KMS-11 (cell line): ENCODE measurements around the gene HPCAL1.

ENCODE experiments used
- H2AFZ ChIP-seq: fragments of 200-600 bp; sonication (generic); 2 replicates; pipeline ENCODE4 v1.6.1; 2016; ENCODE audit warnings: antibody characterized with exemption, mixed run types, low read depth
- H3K27ac ChIP-seq: fragments of 200-600 bp; sonication (generic); 2 replicates; pipeline ENCODE4 v1.6.1; 2016; ENCODE audit warnings: mild to moderate bottlenecking, mixed run types
- H3K27me3 ChIP-seq: fragments of 200-600 bp; sonication (generic); 2 replicates; pipeline ENCODE4 v1.6.1; 2017; ENCODE audit warnings: mild to moderate bottlenecking, low read depth, mixed run types, moderate library complexity; ENCODE audit not compliant: insufficient read depth
- H3K36me3 ChIP-seq: fragments of 200-600 bp; sonication (generic); 2 replicates; pipeline ENCODE4 v1.6.1; 2017; ENCODE audit warnings: mild to moderate bottlenecking, mixed run types; ENCODE audit not compliant: insufficient read depth
- H3K4me1 ChIP-seq: fragments of 200-600 bp; sonication (generic); 2 replicates; pipeline ENCODE4 v1.6.1; 2016; ENCODE audit warnings: mild to moderate bottlenecking, low read depth, mixed run types; ENCODE audit not compliant: poor library complexity, severe bottlenecking
- H3K4me2 ChIP-seq: fragments of 200-600 bp; sonication (generic); 2 replicates; pipeline ENCODE4 v1.7.0; 2016; ENCODE audit warnings: mild to moderate bottlenecking, mixed run types
- H3K4me3 ChIP-seq: fragments of 200-600 bp; sonication (generic); IDR thresholded peaks from 2 replicates; pipeline ENCODE4 v1.6.1; 2017; ENCODE audit warnings: low read depth, low read length, mixed read lengths; ENCODE audit not compliant: insufficient read depth
- H3K79me2 ChIP-seq: fragments of 200-600 bp; sonication (generic); 2 replicates; pipeline ENCODE4 v1.6.1; 2016; ENCODE audit warnings: low read depth, mixed run types; ENCODE audit not compliant: insufficient read depth
- H3K9ac ChIP-seq: fragments of 200-600 bp; sonication (generic); 2 replicates; pipeline ENCODE4 v1.6.1; 2016; ENCODE audit warnings: mild to moderate bottlenecking, mixed run types
- H4K20me1 ChIP-seq: fragments of 200-600 bp; sonication (generic); 2 replicates; pipeline ENCODE4 v1.6.1; 2016; ENCODE audit warnings: mild to moderate bottlenecking, mixed run types; ENCODE audit not compliant: insufficient read depth
- CTCF ChIP-seq: fragments of 200-600 bp; sonication (generic); conservative IDR thresholded peaks from 2 replicates; pipeline ENCODE4 v1.6.1; 2017; ENCODE audit warnings: low read depth, mild to moderate bottlenecking, antibody characterized with exemption, low read length, moderate library complexity, mixed read lengths

Gene HPCAL1

GRCh38 chr2:10377747-10378085 lies 75.0 kb downstream of the HPCAL1 start:
- Histone ChIP-seq H3K27ac (no peak overlapping the region; the same call in 1 of the 2 replicates), H3K4me1 (peaks cover 7% of the 10 kb centered on the region), H2AFZ (no peak overlapping the region), H3K36me3 (no peaks in the 10 kb centered on the region), H3K27me3 (no peaks in the 10 kb centered on the region), H4K20me1 (no peaks in the 10 kb centered on the region), H3K79me2 (no peaks in the 10 kb centered on the region), H3K4me3 (no peak overlapping the region), H3K9ac (no peak overlapping the region), H3K4me2 (peak overlapping the region; percentile 21; the same call in 1 of the 2 replicates)
- no peak for TF ChIP-seq CTCF

- H3K9ac ChIP-seq = no peak overlapping the region
- no peak overlapping the region; the same call in 1 of the 2 replicates for H3K4me2 ChIP-seq
- peaks cover 7% of the 10 kb centered on the region for H3K4me1 ChIP-seq
- H2AFZ ChIP-seq = no peak overlapping the region
- no peaks in the 10 kb centered on the region for H3K79me2 ChIP-seq
- no peaks in the 10 kb centered on the region for H3K36me3 ChIP-seq
- no peaks in the 10 kb centered on the region for H4K20me1 ChIP-seq
- TF ChIP-seq CTCF = no peak
- H3K27me3 ChIP-seq = no peaks in the 10 kb centered on the region
- H3K27ac ChIP-seq = no peak overlapping the region; the same call in 1 of the 2 replicates
- no peak overlapping the region for H3K4me3 ChIP-seq
Observed at GRCh38 chr2:10378189-10378588, 75.5 kb downstream of the HPCAL1 start.

GRCh38 chr2:10380048-10380926 lies 77.6 kb downstream of the HPCAL1 start:
- Histone ChIP-seq H4K20me1 (no peaks in the 10 kb centered on the region), H3K4me2 (no peak overlapping the region), H3K79me2 (no peaks in the 10 kb centered on the region), H3K4me3 (no peak overlapping the region), H3K27me3 (no peaks in the 10 kb centered on the region), H3K36me3 (no peaks in the 10 kb centered on the region), H2AFZ (no peak overlapping the region), H3K9ac (no peak overlapping the region), H3K27ac (no peak overlapping the region), H3K4me1 (peaks cover 7% of the 10 kb centered on the region)
- TF ChIP-seq CTCF = no peak

GRCh38 chr2:10381997-10382353 lies 79.3 kb downstream of the HPCAL1 start:
- no peaks in the 10 kb centered on the region for H3K36me3 ChIP-seq
- TF ChIP-seq CTCF = no peak
- no peak overlapping the region for H3K4me2 ChIP-seq
- H3K4me3 ChIP-seq = no peak overlapping the region
- H3K4me1 ChIP-seq = peaks cover 7% of the 10 kb centered on the region
- no peaks in the 10 kb centered on the region for H3K79me2 ChIP-seq
- no peak overlapping the region for H3K9ac ChIP-seq
- no peaks in the 10 kb centered on the region for H4K20me1 ChIP-seq
- H3K27ac ChIP-seq = no peak overlapping the region
- no peak overlapping the region for H2AFZ ChIP-seq
- H3K27me3 ChIP-seq = no peaks in the 10 kb centered on the region
